Hepatocyte (in vitro differentiated cells): ENCODE results near the gene LBX1. TPM values are rescaled to one million over a fixed set of nuclear protein-coding genes. Genes with fewer than 3 reads are reported as not detected.

ENCODE experiments used
- DNase-seq: peaks from one replicate; pipeline ENCODE4 v3.0.0-alpha.2; 2016; ENCODE audit warnings: low spot score
- H2AFZ ChIP-seq: fragments of 200-600 bp; sonication (generic); 2 replicates; pipeline ENCODE4 v1.6.0; 2016; ENCODE audit warnings: antibody characterized with exemption, mild to moderate bottlenecking
- H3K27ac ChIP-seq: fragments of 200-600 bp; sonication (generic); 2 replicates; pipeline ENCODE4 v1.5.1; 2016; ENCODE audit warnings: mild to moderate bottlenecking
- H3K27me3 ChIP-seq: fragments of 200-600 bp; sonication (generic); 2 replicates; pipeline ENCODE4 v1.6.1; 2016
- H3K36me3 ChIP-seq: fragments of 200-600 bp; sonication (generic); replicated peaks from 2 replicates; pipeline ENCODE4 v1.5.1; 2016; ENCODE audit warnings: low read depth; ENCODE audit not compliant: insufficient read depth
- H3K4me1 ChIP-seq: fragments of 200-600 bp; sonication (generic); 2 replicates; pipeline ENCODE4 v1.5.1; 2016; ENCODE audit warnings: mild to moderate bottlenecking, moderate library complexity; ENCODE audit not compliant: insufficient read depth
- H3K4me2 ChIP-seq: fragments of 200-600 bp; sonication (generic); 2 replicates; pipeline ENCODE4 v1.6.0; 2016
- H3K4me3 ChIP-seq: fragments of 200-600 bp; sonication (generic); 2 replicates; pipeline ENCODE4 v1.5.1; 2016; ENCODE audit warnings: mild to moderate bottlenecking
- H3K79me2 ChIP-seq: fragments of 200-600 bp; sonication (generic); 2 replicates; pipeline ENCODE4 v1.6.0; 2017; ENCODE audit warnings: mild to moderate bottlenecking
- H3K9me2 ChIP-seq: fragments of 200-600 bp; sonication (generic); replicated peaks from 2 replicates; pipeline ENCODE4 v1.6.0; 2017; ENCODE audit warnings: mild to moderate bottlenecking; ENCODE audit not compliant: insufficient read depth
- H3K9me3 ChIP-seq: fragments of 200-600 bp; sonication (generic); 2 replicates; pipeline ENCODE4 v1.5.1; 2016; ENCODE audit warnings: low read depth, mild to moderate bottlenecking
- H4K20me1 ChIP-seq: fragments of 200-600 bp; sonication (generic); 2 replicates; pipeline ENCODE4 v1.6.0; 2016; ENCODE audit warnings: mild to moderate bottlenecking; ENCODE audit not compliant: insufficient read depth, poor library complexity, severe bottlenecking
- CTCF ChIP-seq: fragments of 200-600 bp; sonication (generic); IDR thresholded peaks from 2 replicates; pipeline ENCODE4 v1.5.1; 2016; ENCODE audit warnings: antibody characterized with exemption, mild to moderate bottlenecking; ENCODE audit not compliant: poor library complexity
- EZH2 ChIP-seq: fragments of 200-600 bp; sonication (generic); IDR thresholded peaks from 2 replicates; pipeline ENCODE4 v1.6.1; 2016; ENCODE audit warnings: antibody characterized with exemption, mild to moderate bottlenecking, borderline replicate concordance
- EZH2phosphoT487 ChIP-seq: fragments of 200-600 bp; sonication (generic); IDR thresholded peaks from one replicate; pipeline ENCODE4 v1.6.1; 2018; ENCODE audit warnings: antibody characterized with exemption, mild to moderate bottlenecking, low read depth, moderate library complexity; ENCODE audit not compliant: unreplicated experiment, severe bottlenecking
- WGBS: methylation state at CpG from one replicate; pipeline ENCODE4 v1.1.6; 2016; ENCODE audit warnings: low lambda C conversion rate; ENCODE audit errors: missing lambda C conversion rate; 5-methylcytosine and 5-hydroxymethylcytosine counted together
- polyA plus RNA-seq: library from polyadenylated mRNA; unstranded; fragments of >200 nt; fragmentation: Nextera tagmentation; extraction: Ambion mirVana; gene quantifications from 2 replicates; pipeline ENCODE4 v1.2.1, GENCODE V29; 2016
- total RNA-seq: library from RNA; depleted of rRNA; stranded (reverse); fragments of >200 nt; gene quantifications from 2 replicates; pipeline ENCODE4 v1.2.3, GENCODE V29; 2014

The LBX1 gene
- total and polyA plus RNA-seq, 2 experiments from 2014 or later: not detected

GRCh38 chr10:101228153-101228965 lies 904 bp downstream of the LBX1 start:
- H3K27ac ChIP-seq: no peak overlapping the region
- peak; percentile 48 for TF ChIP-seq EZH2
- no peak for TF ChIP-seq CTCF
- peak; percentile 45 for TF ChIP-seq EZH2phosphoT487
- no peak overlapping the region for H2AFZ ChIP-seq
- H3K36me3 ChIP-seq: no peaks in the 10 kb centered on the region
- H3K27me3 ChIP-seq: peaks cover 99% of the 10 kb centered on the region
- DNase-seq: no peak
- no peaks in the 10 kb centered on the region for H3K9me2 ChIP-seq
- H3K4me1 ChIP-seq: peaks cover 25% of the 10 kb centered on the region
- WGBS: 4% methylated on average over 56 of the region's 82 CpGs
- H3K4me3 ChIP-seq: no peak overlapping the region
- H4K20me1 ChIP-seq: no peaks in the 10 kb centered on the region
- no peaks in the 10 kb centered on the region for H3K9me3 ChIP-seq
- no peaks in the 10 kb centered on the region for H3K79me2 ChIP-seq
- peak overlapping the region; percentile 71 for H3K4me2 ChIP-seq

- no peaks in the 10 kb centered on the region for H4K20me1 ChIP-seq
- peaks cover 99% of the 10 kb centered on the region for H3K27me3 ChIP-seq
- H3K4me2 ChIP-seq: peak overlapping the region; percentile 77
- TF ChIP-seq EZH2 (peak; percentile 41), EZH2phosphoT487 (no peak), CTCF (no peak)
- H3K36me3 ChIP-seq: no peaks in the 10 kb centered on the region
- H3K79me2 ChIP-seq: no peaks in the 10 kb centered on the region
- H3K4me3 ChIP-seq: no peak overlapping the region
- H2AFZ ChIP-seq: peak overlapping the region; percentile 60
- 9% methylated on average over 40 of the region's 43 CpGs for WGBS
- no peaks in the 10 kb centered on the region for H3K9me2 ChIP-seq
- H3K9me3 ChIP-seq: no peaks in the 10 kb centered on the region
- H3K27ac ChIP-seq: no peak overlapping the region
- peaks cover 29% of the 10 kb centered on the region for H3K4me1 ChIP-seq
- no peak for DNase-seq
Observed at GRCh38 chr10:101227429-101228152, 1.7 kb downstream of the LBX1 start.

DNA sequence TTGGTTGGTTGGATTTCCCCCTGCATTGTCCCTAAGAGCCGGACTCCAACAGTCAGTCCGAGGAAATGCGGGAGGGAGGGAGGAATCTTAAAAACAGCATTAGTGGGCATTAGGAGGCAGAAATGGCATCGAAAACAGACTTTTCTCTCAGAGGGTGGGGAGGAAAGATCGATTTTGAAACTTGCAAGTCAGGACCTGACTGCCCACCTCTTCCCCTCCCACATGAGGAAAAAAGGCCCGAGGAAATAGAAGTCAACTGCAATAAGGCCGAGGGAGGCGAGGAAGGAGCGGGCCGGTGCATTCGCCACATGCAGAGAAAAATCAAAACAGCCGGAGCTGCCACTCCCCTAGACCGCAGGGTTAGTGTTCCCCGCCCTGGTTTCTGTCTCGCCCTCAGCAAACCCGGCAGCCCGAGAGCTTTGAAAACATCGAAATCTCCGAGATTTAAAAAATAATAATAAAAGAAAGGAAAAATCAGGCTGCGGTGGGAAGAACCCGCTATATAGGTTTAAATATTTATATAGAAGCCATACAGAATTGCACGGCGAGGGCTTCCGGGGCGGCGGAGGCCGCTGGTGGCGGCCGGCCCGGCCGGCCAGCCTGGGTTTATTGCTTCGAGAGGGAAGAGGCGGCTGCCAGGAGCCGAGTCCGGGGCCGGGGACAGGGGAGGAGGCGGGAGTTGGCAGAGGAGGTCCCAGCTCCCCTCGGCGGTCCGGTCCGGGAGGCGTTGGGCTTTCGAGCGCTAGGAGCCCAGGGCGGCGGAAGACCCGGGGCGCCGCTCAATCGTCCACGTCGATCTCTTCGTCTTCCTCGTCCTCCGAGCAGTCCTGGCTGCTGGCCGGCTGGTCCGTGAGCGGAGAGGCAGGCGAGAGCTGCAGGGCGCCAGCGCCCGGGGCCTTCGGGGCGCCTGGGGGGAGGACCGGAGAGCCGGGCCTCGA lies 2.5 kb downstream of the LBX1 start:
- Histone ChIP-seq H3K4me1 (peaks cover 29% of the 10 kb centered on the region), H3K4me2 (peak overlapping the region; percentile 77), H3K4me3 (no peak overlapping the region), H3K36me3 (no peaks in the 10 kb centered on the region), H3K9me3 (no peaks in the 10 kb centered on the region), H3K27me3 (peaks cover 99% of the 10 kb centered on the region), H3K79me2 (no peaks in the 10 kb centered on the region), H2AFZ (peak overlapping the region; percentile 60), H3K27ac (no peak overlapping the region), H4K20me1 (no peaks in the 10 kb centered on the region), H3K9me2 (no peaks in the 10 kb centered on the region)
- 6% methylated on average over 36 of the region's 67 CpGs for WGBS
- no peak for DNase-seq
- TF ChIP-seq EZH2phosphoT487: peak; percentile 98
- TF ChIP-seq CTCF: no peak
- peak; percentile 82 for TF ChIP-seq EZH2
